GM21423 (cell line): Measurements from ENCODE around the gene RHD.
"Not testable (repeated sequence)": the region's sequence is repeated elsewhere in the genome, so short reads cannot be mapped to it uniquely, and the experiment has no call there.

ENCODE experiments used
- ATAC-seq: cut with Tn5 transposase; IDR thresholded peaks from one replicate; pipeline ENCODE4 v1.9.1; 2021; ENCODE audit warnings: mild to moderate bottlenecking, moderate library complexity; ENCODE audit not compliant: unreplicated experiment

RHD gene

DNA sequence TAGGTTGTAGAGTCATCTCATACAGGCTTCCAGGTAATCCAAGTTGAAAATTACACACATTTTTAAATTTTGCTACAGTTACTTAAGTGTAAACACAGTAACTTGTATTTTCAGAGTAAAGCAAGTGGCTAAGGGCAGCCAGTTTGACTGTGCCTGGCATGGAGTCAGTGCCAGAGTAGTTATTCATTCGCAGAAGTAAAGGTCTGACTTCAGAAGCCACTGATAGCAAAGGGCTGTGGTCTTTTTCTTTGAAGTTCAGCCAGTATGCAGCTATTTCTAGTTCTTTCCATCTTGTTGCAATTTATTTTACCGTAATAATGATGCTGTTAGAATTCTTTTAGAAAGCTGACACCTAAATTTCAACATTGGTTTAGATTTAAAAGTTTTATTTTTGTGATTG is 75.2 kb downstream of the RHD start:
- no peak for ATAC-seq

DNA sequence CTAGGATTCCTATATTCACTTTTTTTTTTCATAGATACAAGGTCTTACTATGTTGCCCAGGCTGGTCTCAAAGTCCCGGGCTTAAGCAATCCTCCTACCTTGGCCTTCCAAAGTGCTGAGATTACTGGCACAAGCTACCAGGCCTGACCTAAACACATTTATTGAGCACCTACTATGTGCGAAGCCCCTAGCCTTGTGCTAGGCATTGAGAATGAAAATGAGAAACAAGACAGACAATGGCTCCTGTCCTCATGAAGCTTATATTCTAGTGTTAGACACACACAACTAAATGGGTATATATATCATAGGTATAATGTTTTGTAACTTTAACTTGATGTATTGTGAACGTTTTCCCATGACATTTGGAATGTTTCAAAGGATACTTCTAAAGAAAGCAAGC is 77.3 kb downstream of the RHD start:
- no peak for ATAC-seq

DNA sequence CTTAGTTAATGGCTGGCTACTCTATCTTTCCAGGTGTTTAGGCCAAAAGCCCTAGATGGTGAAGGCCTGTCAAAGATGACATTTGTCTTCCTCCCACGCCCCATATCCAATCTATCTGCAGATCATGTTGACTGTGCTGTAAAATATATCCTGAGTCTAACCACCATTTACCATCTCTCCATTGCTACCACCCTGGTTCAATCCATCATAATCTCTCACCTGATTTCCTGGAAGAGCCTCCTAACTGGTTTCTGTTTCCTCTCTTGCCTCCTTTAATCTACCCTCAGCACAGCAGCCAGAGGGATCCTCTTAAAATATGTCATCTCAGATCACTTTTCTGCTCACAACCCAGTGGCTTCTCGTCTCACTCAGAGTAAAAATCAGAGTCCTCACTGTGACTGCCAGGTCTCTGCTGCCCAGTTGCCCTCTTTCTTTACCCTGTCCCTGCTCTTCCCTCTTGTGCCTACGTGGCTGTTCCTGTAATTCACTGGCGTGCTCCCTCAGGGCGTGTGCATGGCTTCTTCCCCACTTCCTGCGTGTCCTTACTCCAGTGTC is 83.6 kb downstream of the RHD start:
- ATAC-seq = no peak

DNA sequence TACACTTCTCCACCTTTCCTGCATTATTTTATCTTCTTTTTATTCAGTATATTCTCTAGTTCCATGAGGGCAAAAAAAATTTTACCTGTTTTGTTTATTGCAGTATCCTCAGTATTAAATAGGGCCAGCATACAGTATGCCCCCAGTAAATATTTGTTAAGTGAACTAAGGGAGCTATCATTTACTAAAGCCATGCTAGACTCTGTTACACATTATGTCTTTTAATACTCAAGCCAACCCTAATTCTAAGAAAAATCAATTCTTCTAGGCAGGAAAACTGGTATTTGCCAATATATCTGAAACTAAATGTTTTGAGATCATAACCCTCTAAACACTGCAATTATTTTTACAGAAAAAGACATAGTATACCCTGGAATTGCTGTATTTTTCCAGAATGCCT is 84.1 kb downstream of the RHD start:
- ATAC-seq = no peak

DNA sequence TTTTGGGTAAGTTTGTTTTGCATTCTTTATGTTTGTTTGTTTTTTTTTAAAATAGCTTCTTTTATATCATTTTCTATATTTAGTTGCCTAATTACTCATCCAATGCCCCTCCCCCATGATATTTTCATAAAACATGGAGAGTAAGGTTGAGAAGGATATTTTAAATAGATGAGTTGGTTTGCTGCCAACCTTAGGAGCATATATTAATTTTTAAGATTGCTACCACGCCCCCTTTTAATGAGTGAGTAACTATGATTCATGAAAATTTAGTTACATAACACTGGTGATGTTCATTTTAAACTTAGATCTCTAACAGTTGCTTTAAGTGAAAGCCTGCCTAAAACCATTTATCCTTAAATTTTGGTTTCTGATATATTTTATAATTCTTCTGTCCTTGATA is 84.5 kb downstream of the RHD start:
- ATAC-seq = no peak

DNA sequence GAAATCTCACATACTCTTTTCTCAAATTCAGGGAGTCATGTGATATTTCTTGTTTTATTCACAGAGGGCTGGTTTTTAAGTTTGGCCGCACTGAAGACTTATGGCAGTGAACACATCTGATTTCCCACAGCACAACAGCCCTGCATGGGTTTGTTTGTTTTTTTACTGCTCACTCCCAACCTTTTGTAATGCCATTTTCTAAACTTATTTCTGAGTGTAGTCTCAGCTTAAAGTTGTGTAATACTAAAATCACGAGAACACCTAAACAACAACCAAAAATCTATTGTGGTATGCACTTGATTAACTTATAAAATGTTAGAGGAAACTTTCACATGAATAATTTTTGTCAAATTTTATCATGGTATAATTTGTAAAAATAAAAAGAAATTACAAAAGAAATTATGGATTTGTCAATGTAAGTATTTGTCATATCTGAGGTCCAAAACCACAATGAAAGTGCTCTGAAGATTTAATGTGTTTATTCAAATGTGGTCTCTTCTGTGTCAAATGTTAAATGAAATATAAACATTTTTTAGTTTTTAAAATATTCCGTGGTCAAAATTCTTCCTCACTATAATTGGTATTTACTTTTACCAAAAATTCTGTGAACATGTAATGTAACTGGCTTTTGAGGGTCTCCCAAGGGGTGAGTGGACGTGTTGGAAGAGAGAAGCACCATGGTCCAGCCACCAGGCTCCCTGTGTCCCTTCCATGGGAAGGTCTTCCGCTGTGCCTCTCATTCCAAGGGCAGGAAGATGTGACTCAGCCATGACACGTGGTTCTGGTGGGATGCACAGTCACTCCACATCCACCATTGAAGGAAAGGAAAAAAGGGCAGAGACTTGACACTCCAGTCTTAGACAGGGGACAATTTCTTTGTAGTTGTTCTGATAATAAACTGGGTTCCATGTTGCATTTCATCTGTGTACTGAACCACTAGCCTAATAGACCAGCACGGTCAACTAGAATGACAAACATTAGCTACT is 88.6 kb downstream of the RHD start:
- no peak for ATAC-seq

DNA sequence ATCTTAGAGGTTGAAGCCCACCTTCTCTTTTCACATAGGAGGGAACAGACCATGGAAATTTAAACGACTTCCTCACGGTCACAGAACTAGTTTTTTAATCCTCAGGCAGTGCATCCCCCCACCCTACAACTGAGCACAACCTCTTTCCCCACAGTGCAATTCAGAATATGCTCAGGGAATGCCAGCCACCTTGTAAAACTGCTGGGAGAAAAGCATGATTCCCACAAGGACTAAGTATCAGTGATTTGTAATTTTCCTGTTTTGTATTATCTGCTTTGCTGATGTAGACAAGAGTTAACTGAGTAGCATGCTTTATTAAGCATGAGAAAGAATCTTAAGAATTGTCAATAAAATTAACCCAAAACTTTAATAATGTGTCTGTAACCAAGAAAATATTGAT is 89.6 kb downstream of the RHD start:
- ATAC-seq = no peak

DNA sequence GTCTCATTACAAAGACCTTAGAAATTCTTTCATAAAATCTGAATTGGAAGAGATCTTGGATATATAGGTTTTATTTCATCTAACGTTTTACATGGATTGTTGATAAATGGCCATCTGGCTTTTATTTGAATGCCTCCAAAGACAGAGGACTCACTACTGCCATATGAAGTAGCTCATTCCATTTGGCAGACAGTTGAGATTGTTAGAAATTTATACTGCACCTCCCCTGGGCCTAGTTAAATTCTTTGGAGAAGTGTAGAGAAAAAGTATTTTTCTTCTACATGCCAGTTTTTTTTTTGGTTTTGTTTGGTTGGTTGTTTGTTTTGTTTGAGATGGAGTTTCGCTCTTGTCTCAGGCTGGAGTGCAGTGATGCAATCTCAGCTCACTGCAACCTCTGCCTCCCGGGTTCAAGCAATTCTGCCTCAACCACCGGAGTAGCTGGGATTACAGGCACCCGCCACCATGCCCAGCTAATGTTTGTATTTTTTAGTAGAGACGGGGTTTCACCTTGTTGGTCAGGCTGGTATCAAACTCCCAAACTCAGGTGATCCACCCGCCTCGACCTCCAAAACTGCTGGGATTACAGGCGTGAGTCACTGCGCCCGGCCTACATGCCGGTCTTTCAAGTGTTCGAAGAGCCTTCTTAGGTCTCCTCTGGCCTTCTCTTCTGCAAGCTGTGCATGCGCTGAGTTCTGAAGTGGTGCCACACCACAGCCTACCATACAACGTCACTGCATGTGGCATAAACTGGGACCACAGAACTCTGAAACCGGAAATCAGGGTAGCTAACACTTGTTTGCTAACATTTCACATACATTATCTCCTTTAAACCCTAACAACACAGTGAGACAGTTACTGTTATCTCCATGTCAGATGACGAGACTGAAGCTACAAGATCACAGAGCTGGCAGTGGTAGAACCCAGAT is 90.6 kb downstream of the RHD start:
- not testable (repeated sequence) for ATAC-seq

DNA sequence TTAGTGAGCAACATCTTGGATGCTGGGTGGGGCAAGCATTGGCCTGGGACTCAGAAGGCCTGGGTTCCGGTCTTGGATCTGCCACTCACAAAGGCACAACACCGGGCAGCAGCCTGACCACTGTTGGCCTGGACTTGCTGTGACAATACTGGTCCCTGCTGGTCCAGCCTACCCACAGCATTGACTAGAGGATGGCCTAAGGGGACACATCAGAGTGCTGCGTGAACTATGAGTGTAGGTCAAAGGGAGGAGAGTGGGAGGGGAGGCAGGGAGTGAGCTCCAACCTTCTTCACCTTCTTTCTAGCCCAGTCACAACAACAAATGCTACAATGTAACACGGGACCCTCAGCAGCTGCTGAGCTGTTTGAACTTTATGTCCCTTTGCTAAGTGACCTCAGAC is 96.9 kb downstream of the RHD start:
- no peak for ATAC-seq

DNA sequence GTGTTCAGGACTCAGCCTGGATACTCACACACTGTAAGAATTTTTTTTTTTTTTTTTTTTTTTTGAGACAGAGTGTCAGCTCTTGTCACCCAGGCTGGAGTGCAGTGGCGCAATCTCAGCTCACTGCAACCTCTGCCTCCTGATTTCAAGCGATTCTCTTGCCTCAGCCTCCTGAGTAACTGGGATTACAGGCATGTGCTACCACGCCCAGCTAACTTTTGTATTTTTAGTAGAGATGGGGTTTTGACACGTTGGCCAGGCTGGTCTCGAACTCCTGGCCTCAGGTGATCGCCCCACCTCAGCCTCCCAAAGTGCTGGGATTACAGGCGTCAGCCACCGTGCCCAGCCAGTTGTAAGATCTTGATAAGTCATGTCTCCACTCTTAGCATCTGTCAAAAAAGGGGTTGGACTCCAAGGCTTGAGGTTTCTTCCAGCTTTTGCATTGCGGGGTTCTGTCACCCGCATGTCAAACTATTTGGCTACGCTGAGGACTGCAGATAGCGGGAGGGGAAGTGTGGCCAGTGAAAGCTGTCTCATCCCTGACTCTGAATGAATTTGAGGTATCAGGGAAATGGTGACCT is 97.5 kb downstream of the RHD start:
- not testable (repeated sequence) for ATAC-seq

DNA sequence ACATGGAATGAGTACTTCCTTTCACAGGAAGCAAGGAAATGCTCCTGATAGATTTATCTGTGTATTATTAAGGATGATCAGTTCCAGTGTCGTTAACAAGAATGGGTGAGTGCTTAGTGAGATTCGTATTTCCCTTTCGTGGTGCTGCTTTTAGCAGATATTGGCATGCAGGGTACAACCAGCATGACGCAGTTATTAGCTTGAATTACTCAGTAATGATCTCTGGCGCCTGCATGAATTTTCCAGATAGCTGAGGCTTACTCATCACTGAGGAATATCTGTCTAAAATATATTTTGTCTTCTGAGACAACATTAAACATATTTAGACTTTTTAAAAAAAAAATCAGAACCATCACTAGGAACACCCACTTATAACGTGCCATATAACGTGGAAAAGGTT is 99.4 kb downstream of the RHD start:
- ATAC-seq = not testable (repeated sequence)

DNA sequence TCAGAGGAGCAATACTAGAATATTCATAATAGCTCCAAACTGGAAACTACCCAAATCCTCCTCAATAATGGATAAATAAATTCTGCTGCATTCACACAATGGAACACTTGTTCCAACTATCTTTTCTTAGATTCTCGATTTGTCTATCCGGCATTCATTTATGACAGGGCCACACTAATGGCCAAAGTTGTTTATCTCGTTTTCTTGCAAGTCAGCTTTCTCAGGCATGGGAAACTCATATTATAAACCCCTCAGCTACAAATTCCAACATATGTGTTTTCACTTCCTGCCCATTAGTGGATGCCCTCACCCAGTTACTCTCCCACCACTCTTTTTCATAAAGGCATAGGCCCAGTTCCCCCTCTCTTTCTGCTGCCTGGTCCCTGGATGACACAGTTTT is 106.1 kb downstream of the RHD start:
- not testable (repeated sequence) for ATAC-seq
